HK-2 (cell line): ENCODE results near the gene GNAT2.
A peak's percentile ranks its signal among the peaks of the same experiment; 100 is the strongest.

Experiments
- DNase-seq: peaks from one replicate; pipeline ENCODE4 v3.0.0-alpha.2; 2018; ENCODE audit not compliant: unreplicated experiment

GNAT2 gene

GRCh38 chr1:109610609-109611307, 8.7 kb downstream of the GNAT2 start:
- DNase-seq = peak; percentile 47

DNA sequence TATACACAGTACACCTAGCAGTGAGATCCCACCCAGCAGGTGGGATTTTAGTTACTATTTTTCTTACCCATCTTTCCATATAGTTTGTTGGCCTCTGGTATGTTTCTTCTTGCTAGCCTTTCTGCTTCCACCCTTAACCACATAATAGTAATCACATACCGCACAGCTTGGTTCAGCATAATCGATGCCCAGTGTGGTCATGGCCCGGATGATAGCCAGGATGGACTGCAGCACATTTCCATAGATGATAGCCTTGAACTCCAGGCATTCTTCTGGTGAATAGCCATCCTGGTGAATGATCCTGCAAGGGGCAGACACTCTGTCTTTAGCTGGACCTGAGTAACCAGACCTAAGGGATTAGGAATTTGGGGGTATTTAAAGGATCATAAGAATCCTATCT, 9.5 kb downstream of the GNAT2 start:
- DNase-seq = peak; percentile 11

DNA sequence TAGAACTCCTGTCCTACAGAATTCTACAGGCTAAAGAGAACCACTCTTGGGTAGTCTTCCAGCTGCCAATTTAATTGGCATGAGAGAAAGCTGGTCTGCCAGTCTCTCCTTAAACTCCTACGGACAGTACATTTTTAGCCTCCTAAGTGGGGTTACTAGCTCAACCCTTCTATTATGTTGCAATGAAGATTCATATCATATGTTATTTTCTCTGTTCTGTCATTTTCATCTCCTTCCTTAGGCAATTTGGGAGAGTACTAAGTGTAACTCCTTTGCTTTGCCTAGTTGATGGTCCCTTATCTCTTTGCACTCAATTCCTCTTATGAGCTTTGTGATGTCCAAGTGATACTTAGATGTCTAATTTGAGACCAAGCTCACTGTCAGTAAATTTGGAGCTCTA, 14.0 kb downstream of the GNAT2 start:
- no peak for DNase-seq

GRCh38 chr1:109603229-109603628, 16.2 kb downstream of the GNAT2 start:
- no peak for DNase-seq

- no peak for DNase-seq
Measured at GRCh38 chr1:109598655-109599054, 20.8 kb downstream of the GNAT2 start.

- DNase-seq = no peak
Measured at GRCh38 chr1:109598156-109598555, 21.3 kb downstream of the GNAT2 start.

GRCh38 chr1:109595531-109595930, 23.9 kb downstream of the GNAT2 start:
- DNase-seq = no peak

- no peak for DNase-seq
Measured at GRCh38 chr1:109592916-109593315, 26.5 kb downstream of the GNAT2 start.

DNA sequence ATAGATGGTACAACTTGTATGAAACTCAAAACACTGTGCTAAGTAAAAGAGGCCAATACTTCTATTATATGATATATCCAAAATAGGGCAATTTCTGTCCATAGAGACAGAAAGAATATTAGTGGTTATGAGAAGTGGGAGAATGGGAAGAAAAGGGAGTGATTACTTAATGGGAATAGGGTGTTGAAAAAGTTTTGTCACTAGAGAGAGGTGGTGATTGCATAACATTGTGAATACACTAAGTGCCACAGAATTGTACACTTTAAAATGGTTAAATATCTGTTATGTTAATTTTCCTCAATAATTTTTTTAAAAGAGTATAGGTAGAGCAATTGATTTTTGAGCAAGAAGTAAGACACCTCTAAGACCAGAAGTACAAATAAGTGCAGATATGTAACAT, 29.7 kb downstream of the GNAT2 start:
- DNase-seq = no peak

DNA sequence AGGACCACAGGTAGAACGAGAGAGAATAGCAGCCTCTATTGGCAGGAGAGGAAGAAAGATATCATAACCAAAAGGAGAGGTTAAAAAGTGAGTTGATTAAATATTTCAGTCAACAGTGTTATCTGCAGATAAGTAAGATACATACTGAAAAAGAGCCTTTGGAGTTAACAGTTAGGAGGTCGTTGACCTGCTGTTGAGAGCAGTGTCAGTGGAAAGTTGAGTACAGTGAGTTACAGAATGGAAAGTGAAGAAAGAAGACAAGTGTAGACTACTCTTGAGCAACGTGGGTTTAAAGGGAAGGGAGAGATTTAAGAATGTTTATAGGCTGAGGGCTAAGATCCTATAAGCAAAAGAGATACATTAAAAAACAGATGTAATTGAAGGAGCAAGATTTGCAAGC, 30.2 kb downstream of the GNAT2 start:
- no peak for DNase-seq

DNA sequence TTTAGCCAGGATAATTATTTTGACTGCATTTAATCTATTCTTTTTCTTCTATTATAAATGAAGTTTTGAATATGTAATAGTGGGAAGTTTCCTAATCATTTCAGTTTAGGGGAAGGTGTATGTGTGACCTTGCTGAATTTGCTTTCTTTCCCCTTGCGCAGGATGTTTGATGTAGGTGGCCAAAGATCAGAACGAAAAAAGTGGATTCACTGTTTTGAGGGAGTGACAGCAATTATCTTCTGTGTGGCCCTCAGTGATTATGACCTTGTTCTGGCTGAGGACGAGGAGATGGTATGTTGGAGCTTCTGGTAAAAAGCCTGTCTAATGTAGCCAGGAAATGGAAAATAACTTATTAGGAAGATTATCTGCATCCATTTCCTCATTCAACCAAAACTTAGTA, 33.4 kb downstream of the GNAT2 start:
- DNase-seq = no peak

- DNase-seq = no peak
Measured at GRCh38 chr1:109584766-109585165, 34.6 kb downstream of the GNAT2 start.

GRCh38 chr1:109582021-109582420, 37.4 kb downstream of the GNAT2 start:
- DNase-seq = no peak

- DNase-seq = no peak
Measured at GRCh38 chr1:109579491-109579890, 39.9 kb downstream of the GNAT2 start.

- no peak for DNase-seq
Measured at GRCh38 chr1:109578947-109579443, 40.4 kb downstream of the GNAT2 start.

DNA sequence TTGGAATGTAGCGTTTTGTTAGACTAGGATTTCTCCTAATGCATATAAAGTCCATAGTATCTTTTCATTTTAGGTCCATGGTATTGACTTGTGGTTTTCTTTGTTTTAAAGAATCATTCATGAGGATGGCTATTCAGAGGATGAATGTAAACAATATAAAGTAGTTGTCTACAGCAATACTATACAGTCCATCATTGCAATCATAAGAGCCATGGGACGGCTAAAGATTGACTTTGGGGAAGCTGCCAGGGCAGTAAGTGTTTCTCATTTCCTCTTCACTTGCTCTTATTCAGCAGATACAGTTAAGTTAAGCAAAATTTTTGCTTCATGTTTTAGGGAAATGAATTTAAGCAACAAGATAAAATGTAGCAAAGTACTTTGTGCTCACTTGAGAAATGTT, 45.6 kb downstream of the GNAT2 start:
- DNase-seq = no peak

DNA sequence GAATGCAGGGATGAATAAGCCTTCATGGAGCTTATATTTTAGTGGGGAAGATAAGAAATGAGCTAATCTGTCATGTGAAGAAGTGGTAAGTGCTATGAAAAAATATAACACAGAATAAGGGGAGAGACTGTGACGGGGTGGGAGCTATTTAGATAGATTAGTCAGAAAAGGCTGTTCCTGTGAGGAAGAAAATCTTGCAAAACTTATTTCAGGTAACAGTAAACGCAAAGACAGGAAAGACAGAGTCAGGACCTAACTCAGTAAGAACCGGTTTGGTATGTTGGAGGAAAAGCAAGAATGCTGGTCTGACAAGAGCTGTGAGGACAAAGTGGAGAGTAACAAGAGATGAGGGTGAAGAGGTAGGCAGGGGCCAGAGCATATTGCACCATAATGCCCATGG, 49.0 kb downstream of the GNAT2 start:
- no peak for DNase-seq

- DNase-seq = no peak
Measured at GRCh38 chr1:109569323-109569722, 50.1 kb downstream of the GNAT2 start.

GRCh38 chr1:109567877-109568672, 51.3 kb downstream of the GNAT2 start:
- no peak for DNase-seq

DNA sequence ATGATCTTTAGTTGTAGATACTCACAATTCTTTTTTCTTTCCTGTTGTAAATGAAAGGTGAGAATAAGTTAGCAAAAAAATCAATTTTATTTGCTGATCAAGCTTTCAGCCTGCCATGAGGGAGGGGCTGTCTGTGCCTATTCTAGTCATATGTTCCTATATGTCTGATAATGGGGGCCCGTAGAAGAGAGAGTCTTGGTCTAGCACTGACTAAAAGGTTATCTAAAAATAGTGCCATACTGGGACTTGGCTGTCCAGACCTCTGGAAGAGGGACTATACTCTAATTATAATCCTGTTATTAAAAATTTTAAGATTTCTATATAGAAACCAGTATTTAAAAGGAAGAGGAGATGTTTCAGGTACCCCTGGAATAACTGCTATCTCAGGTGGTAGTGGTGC, 52.4 kb downstream of the GNAT2 start:
- DNase-seq = no peak

GRCh38 chr1:109565241-109565640, 54.2 kb downstream of the GNAT2 start:
- DNase-seq = no peak

DNA sequence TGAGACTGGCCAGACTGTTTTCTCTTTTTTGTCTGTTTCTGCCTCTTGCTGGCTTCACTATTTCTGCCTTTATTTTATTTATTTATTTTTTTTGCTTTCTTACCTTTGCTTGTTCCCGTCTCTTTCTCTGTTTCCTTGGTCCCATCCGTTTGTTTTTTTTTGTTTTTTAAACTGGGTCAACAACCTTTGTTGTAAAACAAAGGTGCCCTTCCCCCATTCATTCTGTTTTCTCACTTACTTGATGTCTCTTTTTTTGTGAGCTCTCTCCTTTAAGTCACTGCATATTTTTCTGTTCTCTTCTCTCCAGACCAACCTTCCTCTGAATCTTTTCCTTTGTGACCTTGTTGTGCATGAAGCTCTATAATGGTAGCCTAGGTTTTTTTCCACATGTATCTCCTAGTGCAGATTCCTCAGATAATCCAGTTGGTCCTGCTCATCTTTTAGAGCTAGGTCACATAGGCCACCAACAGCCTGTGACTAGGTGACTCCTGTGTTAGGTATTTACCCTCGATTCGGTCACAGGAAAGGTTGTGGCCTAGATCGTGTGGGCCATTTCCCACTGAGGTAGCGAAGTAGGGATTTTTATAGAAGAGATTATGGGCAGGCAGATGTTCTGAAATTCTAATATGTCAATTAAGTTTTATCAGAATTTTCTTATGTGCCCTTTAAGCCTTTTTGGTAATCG, 55.1 kb downstream of the GNAT2 start:
- no peak for DNase-seq

GRCh38 chr1:109559995-109560394, 59.4 kb downstream of the GNAT2 start:
- no peak for DNase-seq
